ENCODE measurements around the gene FGF22.
A peak's percentile ranks its signal among the peaks of the same experiment; 100 is the strongest.

DNA sequence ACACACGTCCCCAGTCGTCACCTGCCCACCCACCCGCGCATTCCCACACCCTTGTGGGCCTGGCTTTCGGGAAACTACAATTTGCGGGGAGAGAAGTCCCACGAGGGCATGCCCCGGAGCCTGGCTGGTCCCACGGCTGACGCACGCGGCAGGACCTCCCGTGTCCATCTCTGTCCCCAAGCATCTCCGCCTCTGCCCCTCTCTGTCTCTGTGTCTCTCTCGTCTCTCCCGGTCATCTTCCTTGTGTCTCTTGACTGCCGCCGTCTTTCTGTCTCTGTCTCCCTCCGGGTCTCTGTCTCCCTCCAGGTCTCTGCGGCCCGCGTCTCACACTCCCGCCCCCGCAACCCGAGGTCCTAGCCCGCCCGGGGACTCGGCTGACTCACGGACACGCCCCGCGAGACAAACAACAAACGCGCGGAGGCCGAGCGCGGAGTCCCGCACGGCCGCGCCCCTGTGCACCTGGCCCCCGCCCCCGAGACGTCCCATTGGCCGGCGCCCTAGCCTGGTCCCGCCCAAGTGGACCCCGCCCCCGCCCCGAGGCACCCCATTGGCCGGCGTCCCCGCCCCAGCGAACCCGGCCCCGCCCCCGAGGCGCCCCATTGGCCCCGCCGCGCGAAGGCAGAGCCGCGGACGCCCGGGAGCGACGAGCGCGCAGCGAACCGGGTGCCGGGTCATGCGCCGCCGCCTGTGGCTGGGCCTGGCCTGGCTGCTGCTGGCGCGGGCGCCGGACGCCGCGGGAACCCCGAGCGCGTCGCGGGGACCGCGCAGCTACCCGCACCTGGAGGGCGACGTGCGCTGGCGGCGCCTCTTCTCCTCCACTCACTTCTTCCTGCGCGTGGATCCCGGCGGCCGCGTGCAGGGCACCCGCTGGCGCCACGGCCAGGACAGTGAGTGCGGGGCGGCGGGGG, at the start of gene FGF22:
- no peak for TF ChIP-seq NFIC (IDR thresholded peaks at IDR 0.05)
- no peak for TF ChIP-seq RAD21 (IDR thresholded peaks at IDR 0.05; ENCODE audit: low read depth)
- no peak for TF ChIP-seq TEAD4 (IDR thresholded peaks at IDR 0.05)
- no peak for TF ChIP-seq CREB1 (IDR thresholded peaks at IDR 0.05; ENCODE audit: low read depth)
- no peak; the same call in 1 of the 2 replicates for TF ChIP-seq YY1 (IDR thresholded peaks at IDR 0.05; ENCODE audit: low read depth)
- peak; percentile 42; the same call in 1 of the 2 replicates for TF ChIP-seq EP300 (IDR thresholded peaks at IDR 0.05; ENCODE audit: borderline replicate concordance)
- TF ChIP-seq MAX (IDR thresholded peaks at IDR 0.05) = 0 out of 2 replicates have a peak, but pooled peaks have one; percentile 18
